Glutamatergic neuron (in vitro differentiated cells): ENCODE measurements around the gene DDX39B. TPM values are rescaled to one million over a fixed set of nuclear protein-coding genes. Genes with fewer than 3 reads are reported as not detected.

Source experiments
- DNase-seq: peaks from one replicate; pipeline ENCODE4 v3.0.0; 2022
- H3K27ac Mint-ChIP-seq: one replicate; pipeline ENCODE4 v1.8.0; 2020; ENCODE audit warnings: mild to moderate bottlenecking, mixed read lengths, inconsistent platforms; ENCODE audit not compliant: unreplicated experiment
- H3K27me3 Mint-ChIP-seq: one replicate; pipeline ENCODE4 v1.8.0; 2020; ENCODE audit warnings: mild to moderate bottlenecking, moderate library complexity, mixed read lengths, inconsistent platforms; ENCODE audit not compliant: unreplicated experiment
- H3K36me3 Mint-ChIP-seq: one replicate; pipeline ENCODE4 v1.8.0; 2020; ENCODE audit warnings: mild to moderate bottlenecking, mixed read lengths, inconsistent platforms; ENCODE audit not compliant: unreplicated experiment
- H3K4me1 Mint-ChIP-seq: one replicate; pipeline ENCODE4 v1.8.0; 2020; ENCODE audit warnings: mild to moderate bottlenecking, low read depth, mixed read lengths, inconsistent platforms; ENCODE audit not compliant: unreplicated experiment
- H3K4me3 Mint-ChIP-seq: one replicate; pipeline ENCODE4 v1.8.0; 2020; ENCODE audit warnings: mild to moderate bottlenecking, mixed read lengths, inconsistent platforms; ENCODE audit not compliant: unreplicated experiment
- H3K9me3 Mint-ChIP-seq: one replicate; pipeline ENCODE4 v1.8.0; 2020; ENCODE audit warnings: mild to moderate bottlenecking, moderate library complexity, mixed read lengths, inconsistent platforms; ENCODE audit not compliant: unreplicated experiment
- total RNA-seq: library from RNA; stranded (reverse); fragmentation: NEBNext Ultra II Directional; extraction: Animal tissue kit (Norgen Biotek cat#: 25700); gene quantifications from one replicate; pipeline ENCODE4 v1.2.1, GENCODE V29; 2021; ENCODE audit not compliant: unreplicated experiment
- TF ChIP-seq, protein P1 (sequence below): fragments of 200-600 bp; sonication (generic); IDR thresholded peaks from one replicate; pipeline ENCODE4 v1.5.0; 2021; ENCODE audit not compliant: partially characterized antibody, unreplicated experiment

Gene DDX39B
- total RNA-seq, 1 donor from 2014 or later: 526 TPM

GRCh38 chr6:31559958-31560696 is 18.3 kb upstream of the DDX39B start:
- TF ChIP-seq, protein P1, sequence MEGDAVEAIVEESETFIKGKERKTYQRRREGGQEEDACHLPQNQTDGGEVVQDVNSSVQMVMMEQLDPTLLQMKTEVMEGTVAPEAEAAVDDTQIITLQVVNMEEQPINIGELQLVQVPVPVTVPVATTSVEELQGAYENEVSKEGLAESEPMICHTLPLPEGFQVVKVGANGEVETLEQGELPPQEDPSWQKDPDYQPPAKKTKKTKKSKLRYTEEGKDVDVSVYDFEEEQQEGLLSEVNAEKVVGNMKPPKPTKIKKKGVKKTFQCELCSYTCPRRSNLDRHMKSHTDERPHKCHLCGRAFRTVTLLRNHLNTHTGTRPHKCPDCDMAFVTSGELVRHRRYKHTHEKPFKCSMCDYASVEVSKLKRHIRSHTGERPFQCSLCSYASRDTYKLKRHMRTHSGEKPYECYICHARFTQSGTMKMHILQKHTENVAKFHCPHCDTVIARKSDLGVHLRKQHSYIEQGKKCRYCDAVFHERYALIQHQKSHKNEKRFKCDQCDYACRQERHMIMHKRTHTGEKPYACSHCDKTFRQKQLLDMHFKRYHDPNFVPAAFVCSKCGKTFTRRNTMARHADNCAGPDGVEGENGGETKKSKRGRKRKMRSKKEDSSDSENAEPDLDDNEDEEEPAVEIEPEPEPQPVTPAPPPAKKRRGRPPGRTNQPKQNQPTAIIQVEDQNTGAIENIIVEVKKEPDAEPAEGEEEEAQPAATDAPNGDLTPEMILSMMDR: no peak
- peaks cover 4% of the 10 kb centered on the region for H3K4me1 Mint-ChIP-seq
- no peak overlapping the region for H3K27ac Mint-ChIP-seq
- H3K36me3 Mint-ChIP-seq: peaks cover 4% of the 10 kb centered on the region
- DNase-seq: no peak
- H3K27me3 Mint-ChIP-seq: peaks cover 3% of the 10 kb centered on the region
- H3K9me3 Mint-ChIP-seq: peaks cover 6% of the 10 kb centered on the region
- peak overlapping the region; percentile 5 for H3K4me3 Mint-ChIP-seq

GRCh38 chr6:31559606-31559957 is 17.8 kb upstream of the DDX39B start:
- peak overlapping the region; percentile 5 for H3K4me3 Mint-ChIP-seq
- peaks cover 4% of the 10 kb centered on the region for H3K4me1 Mint-ChIP-seq
- peaks cover 4% of the 10 kb centered on the region for H3K36me3 Mint-ChIP-seq
- peaks cover 6% of the 10 kb centered on the region for H3K9me3 Mint-ChIP-seq
- peaks cover 3% of the 10 kb centered on the region for H3K27me3 Mint-ChIP-seq
- no peak overlapping the region for H3K27ac Mint-ChIP-seq
- no peak for DNase-seq
- TF ChIP-seq, protein P1: no peak

GRCh38 chr6:31558631-31559500 is 17.1 kb upstream of the DDX39B start:
- Mint-ChIP-seq H3K36me3 (peaks cover 4% of the 10 kb centered on the region), H3K4me1 (peaks cover 4% of the 10 kb centered on the region), H3K27me3 (peaks cover 3% of the 10 kb centered on the region), H3K4me3 (peak overlapping the region; percentile 5), H3K27ac (no peak overlapping the region), H3K9me3 (peaks cover 6% of the 10 kb centered on the region)
- TF ChIP-seq, protein P1: no peak
- DNase-seq: no peak

GRCh38 chr6:31558318-31558625 is 16.5 kb upstream of the DDX39B start:
- H3K27ac Mint-ChIP-seq: no peak overlapping the region

More at GRCh38 chr6:31558318-31558625, 16.5 kb upstream of the DDX39B start:
- no peak overlapping the region for H3K4me3 Mint-ChIP-seq
- H3K9me3 Mint-ChIP-seq: peaks cover 6% of the 10 kb centered on the region
- DNase-seq: no peak
- H3K36me3 Mint-ChIP-seq: peaks cover 4% of the 10 kb centered on the region
- peaks cover 4% of the 10 kb centered on the region for H3K4me1 Mint-ChIP-seq
- TF ChIP-seq, protein P1: no peak
- H3K27me3 Mint-ChIP-seq: peaks cover 3% of the 10 kb centered on the region
